Immature natural killer cell (primary cell): ENCODE measurements around the gene TUBGCP5. TPM values are rescaled to one million over a fixed set of nuclear protein-coding genes. Genes with fewer than 3 reads are reported as not detected.
A peak's percentile ranks its signal among the peaks of the same experiment; 100 is the strongest.
"Not testable (repeated sequence)": the region's sequence is repeated elsewhere in the genome, so short reads cannot be mapped to it uniquely, and the experiment has no call there.

Experiments used
- DNase-seq, 3 donors: peaks; one replicate each; pipeline ENCODE4 v3.0.0; 2022; ENCODE audit warnings: mixed read lengths in 1 of 3
- H3K27ac Mint-ChIP-seq, 6 donors: one replicate each; pipeline ENCODE4 v1.8.0; 2020; ENCODE audit warnings: mixed read lengths in 6 of 6, mild to moderate bottlenecking in 5 of 6, inconsistent platforms in 4 of 6, moderate library complexity in 3 of 6
- H3K27me3 Mint-ChIP-seq, 3 donors: one replicate each; pipeline ENCODE4 v1.8.0; 2020 to 2021; ENCODE audit warnings: low read depth in 3 of 3, mild to moderate bottlenecking in 3 of 3, mixed read lengths in 3 of 3, moderate library complexity in 3 of 3, inconsistent platforms in 1 of 3
- H3K36me3 Mint-ChIP-seq, 3 donors: one replicate each; pipeline ENCODE4 v1.8.0; 2020; ENCODE audit warnings: mixed read lengths in 3 of 3, inconsistent platforms in 2 of 3, mild to moderate bottlenecking in 2 of 3
- H3K4me1 Mint-ChIP-seq, 2 donors: one replicate each; pipeline ENCODE4 v1.8.0; 2020; ENCODE audit warnings: inconsistent platforms in 2 of 2, mild to moderate bottlenecking in 2 of 2, mixed read lengths in 2 of 2, moderate library complexity in 1 of 2
- H3K4me3 Mint-ChIP-seq, 5 donors: one replicate each; pipeline ENCODE4 v1.8.0; 2020; ENCODE audit warnings: mild to moderate bottlenecking in 5 of 5, mixed read lengths in 5 of 5, inconsistent platforms in 3 of 5, moderate library complexity in 3 of 5
- H3K9me3 Mint-ChIP-seq, 6 donors: one replicate each; pipeline ENCODE4 v1.8.0; 2020; ENCODE audit warnings: mild to moderate bottlenecking in 6 of 6, mixed read lengths in 6 of 6, inconsistent platforms in 4 of 6, moderate library complexity in 3 of 6
- polyA plus RNA-seq, 3 donors: library from polyadenylated mRNA; unstranded; fragments of 300-500 nt; fragmentation: Illumina TruSeq; gene quantifications; one replicate each; pipeline ENCODE4 v1.2.3, GENCODE V29; 2021

The TUBGCP5 gene
- polyA plus RNA-seq, 3 donors from 2014 or later: 3.6 to 7.9 (median 4.8) TPM

DNA sequence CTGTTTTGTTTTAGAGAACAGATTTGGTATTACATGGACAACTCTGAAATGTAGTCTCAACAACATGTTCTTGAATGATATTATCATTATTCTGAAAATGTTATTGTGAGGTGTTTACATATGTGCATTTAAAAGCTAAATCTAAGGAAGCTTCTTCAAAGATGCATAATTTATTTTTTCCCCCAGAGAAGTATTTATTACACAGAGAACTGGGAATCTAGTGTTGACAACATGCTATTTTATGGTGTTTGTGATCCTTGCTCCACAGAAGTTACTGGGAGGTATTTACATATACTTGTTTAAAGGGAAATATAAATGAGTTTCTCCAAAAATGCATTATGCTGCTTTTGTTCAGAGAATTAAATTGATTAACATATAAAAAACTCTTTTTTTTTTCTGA lies 18.3 kb upstream of the TUBGCP5 start:
- peaks cover 0 to 3% (median 0%) of the 10 kb centered on the region in 6 donors for H3K9me3 Mint-ChIP-seq
- no peaks in the 10 kb centered on the region for H3K36me3 Mint-ChIP-seq
- DNase-seq: no peak
- no peak overlapping the region for H3K27ac Mint-ChIP-seq
- no peaks in the 10 kb centered on the region for H3K4me1 Mint-ChIP-seq
- H3K27me3 Mint-ChIP-seq: peaks cover 0 to 5% (median under 1%) of the 10 kb centered on the region in 3 donors
- no peak overlapping the region for H3K4me3 Mint-ChIP-seq

GRCh38 chr15:23055316-23055715 lies 15.9 kb upstream of the TUBGCP5 start:
- Mint-ChIP-seq H3K27ac (no peak overlapping the region), H3K27me3 (peaks cover 0 to 3% (median 2%) of the 10 kb centered on the region in 3 donors), H3K36me3 (no peaks in the 10 kb centered on the region), H3K9me3 (no peaks in the 10 kb centered on the region), H3K4me1 (no peaks in the 10 kb centered on the region), H3K4me3 (no peak overlapping the region)
- no peak for DNase-seq

DNA sequence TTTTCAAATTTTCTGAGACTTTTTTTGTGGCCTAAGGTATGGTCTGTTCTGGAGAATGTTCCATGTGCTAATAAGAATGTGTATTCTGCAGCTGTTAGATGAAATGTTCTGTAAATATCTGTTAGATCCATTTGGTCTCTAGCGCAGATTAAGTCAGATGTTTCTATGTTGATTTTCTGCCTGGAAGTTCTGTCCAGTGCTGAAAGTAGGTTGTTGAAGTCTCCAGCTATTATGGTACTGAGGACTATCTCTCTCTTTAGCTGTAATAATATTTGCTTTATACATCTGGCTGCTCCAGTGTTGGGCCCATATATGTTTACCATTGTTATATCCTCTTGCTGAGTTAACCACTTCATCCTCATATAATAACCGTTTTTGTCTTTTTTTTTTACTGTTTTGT lies 13.2 kb upstream of the TUBGCP5 start:
- no peaks in the 10 kb centered on the region for H3K36me3 Mint-ChIP-seq
- H3K4me3 Mint-ChIP-seq: no peak overlapping the region
- H3K27me3 Mint-ChIP-seq: peaks cover 0 to 3% (median 2%) of the 10 kb centered on the region in 3 donors
- no peaks in the 10 kb centered on the region for H3K9me3 Mint-ChIP-seq
- H3K4me1 Mint-ChIP-seq: no peaks in the 10 kb centered on the region
- H3K27ac Mint-ChIP-seq: no peak overlapping the region
- no peak for DNase-seq

DNA sequence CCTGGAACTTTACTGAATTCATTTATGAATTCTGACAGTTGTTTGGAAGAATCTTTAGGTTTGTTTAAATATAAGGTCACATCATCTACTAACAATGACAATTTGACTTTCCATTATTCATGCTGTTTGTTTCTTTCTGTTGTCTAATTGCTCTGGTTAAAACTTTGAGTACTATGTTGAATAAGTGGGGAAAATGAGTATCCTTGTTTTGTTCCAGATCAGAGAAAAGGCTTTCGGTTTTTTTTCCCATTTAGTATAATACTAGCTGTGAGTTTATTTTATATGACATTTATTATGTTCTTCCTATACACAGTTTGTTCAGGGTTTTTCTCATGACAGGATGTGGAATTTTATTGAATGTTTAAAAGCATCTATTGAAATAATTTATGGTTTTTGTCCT lies 11.3 kb upstream of the TUBGCP5 start:
- Mint-ChIP-seq H3K4me1 (no peaks in the 10 kb centered on the region), H3K27me3 (peaks cover 0 to 3% (median 2%) of the 10 kb centered on the region in 3 donors), H3K4me3 (no peak overlapping the region), H3K9me3 (no peaks in the 10 kb centered on the region), H3K36me3 (no peaks in the 10 kb centered on the region), H3K27ac (peak overlapping the region in 1 of 6 donors; percentile 1)
- DNase-seq: no peak

DNA sequence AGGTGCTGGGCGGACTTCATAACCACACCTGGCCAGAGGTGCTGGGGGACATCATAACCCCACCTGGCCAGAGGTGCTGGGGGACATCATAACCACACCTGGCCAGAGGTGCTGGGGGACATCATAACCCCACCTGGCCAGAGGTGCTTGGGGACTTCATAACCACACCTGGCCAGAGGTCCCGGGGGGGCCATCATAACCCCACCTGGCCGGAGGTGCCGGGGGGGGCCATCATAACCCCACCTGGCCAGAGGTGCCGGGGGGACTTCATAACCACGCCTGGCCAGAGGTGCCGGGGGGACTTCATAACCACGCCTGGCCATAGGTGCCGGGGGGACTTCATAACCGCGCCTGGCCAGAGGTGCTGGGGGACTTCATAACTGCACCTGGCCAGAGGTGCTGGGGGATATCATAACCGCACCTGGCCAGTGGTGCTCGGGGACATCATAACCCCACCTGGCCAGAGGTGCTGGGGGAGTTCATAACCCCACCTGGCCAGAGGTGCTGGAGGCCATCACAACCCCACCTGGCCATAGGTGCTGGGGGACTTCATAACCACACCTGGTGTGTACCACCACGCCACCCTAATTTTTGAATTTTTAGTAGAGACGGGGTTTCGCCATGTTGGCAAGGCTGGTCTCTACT lies 10.7 kb upstream of the TUBGCP5 start:
- no peaks in the 10 kb centered on the region for H3K4me1 Mint-ChIP-seq

GRCh38 chr15:23048572-23049282 lies 9.4 kb upstream of the TUBGCP5 start:
- H3K9me3 Mint-ChIP-seq, H3K4me3 Mint-ChIP-seq, H3K4me1 Mint-ChIP-seq, H3K27me3 Mint-ChIP-seq, H3K36me3 Mint-ChIP-seq, H3K27ac Mint-ChIP-seq, DNase-seq: not testable (repeated sequence)

More for the DNA sequence above, 10.7 kb upstream of the TUBGCP5 start:
- H3K27me3 Mint-ChIP-seq: peaks cover 0 to 3% (median 0%) of the 10 kb centered on the region in 3 donors
- no peak for DNase-seq
- H3K9me3 Mint-ChIP-seq: no peaks in the 10 kb centered on the region
- H3K27ac Mint-ChIP-seq: no peak overlapping the region
- no peak overlapping the region for H3K4me3 Mint-ChIP-seq
- no peaks in the 10 kb centered on the region for H3K36me3 Mint-ChIP-seq

- H3K27me3 Mint-ChIP-seq, H3K4me1 Mint-ChIP-seq, H3K27ac Mint-ChIP-seq, H3K9me3 Mint-ChIP-seq, H3K4me3 Mint-ChIP-seq, DNase-seq, H3K36me3 Mint-ChIP-seq: not testable (repeated sequence)
Measured at GRCh38 chr15:23043987-23044386, 4.6 kb upstream of the TUBGCP5 start.

DNA sequence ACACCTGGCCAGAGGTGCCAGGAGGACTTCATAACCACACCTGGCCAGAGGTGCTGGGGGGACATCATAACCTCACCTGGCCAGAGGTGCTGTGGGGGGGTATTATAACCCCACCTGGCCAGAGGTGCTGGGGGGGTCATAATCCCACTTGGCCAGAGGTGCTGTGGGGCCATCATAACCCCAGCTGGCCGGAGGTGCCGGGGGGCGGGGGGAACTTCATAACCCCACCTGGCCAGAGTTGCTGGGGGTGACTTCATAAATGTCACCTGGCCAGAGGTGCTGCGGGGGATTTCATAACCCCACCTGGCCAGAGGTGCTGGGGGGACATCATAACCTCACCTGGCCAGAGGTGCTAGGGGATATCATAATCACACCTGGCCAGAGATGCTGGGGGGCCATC lies 4.2 kb upstream of the TUBGCP5 start:
- DNase-seq, H3K27ac Mint-ChIP-seq, H3K27me3 Mint-ChIP-seq, H3K9me3 Mint-ChIP-seq, H3K36me3 Mint-ChIP-seq, H3K4me3 Mint-ChIP-seq: not testable (repeated sequence)
- H3K4me1 Mint-ChIP-seq: peaks cover 10 to 11% of the 10 kb centered on the region in 2 donors

DNA sequence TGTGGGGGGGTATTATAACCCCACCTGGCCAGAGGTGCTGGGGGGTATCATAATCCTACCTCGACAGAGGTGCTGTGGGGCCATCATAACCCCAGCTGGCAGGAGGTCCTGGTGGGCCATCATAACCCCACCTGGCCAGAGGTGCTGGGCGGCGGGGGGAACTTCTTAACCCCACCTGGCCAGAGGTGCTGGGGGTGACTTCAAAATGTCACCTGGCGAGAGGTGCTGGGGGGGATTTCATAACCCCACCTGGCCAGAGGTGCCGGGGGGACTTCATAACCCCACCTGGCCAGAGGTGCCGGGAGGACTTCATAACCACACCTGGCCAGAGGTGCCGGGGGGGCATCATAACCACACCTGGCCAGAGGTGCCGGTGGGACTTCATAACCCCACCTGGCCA lies 2.4 kb upstream of the TUBGCP5 start:
- not testable (repeated sequence) for DNase-seq, H3K27ac Mint-ChIP-seq, H3K4me3 Mint-ChIP-seq, H3K27me3 Mint-ChIP-seq, H3K9me3 Mint-ChIP-seq, H3K36me3 Mint-ChIP-seq
- H3K4me1 Mint-ChIP-seq: peaks cover 13 to 16% of the 10 kb centered on the region in 2 donors

GRCh38 chr15:23039917-23040281 lies 530 bp upstream of the TUBGCP5 start:
- H3K36me3 Mint-ChIP-seq: peaks cover 0 to 4% (median 0%) of the 10 kb centered on the region in 3 donors
- peaks cover 13 to 24% of the 10 kb centered on the region in 2 donors for H3K4me1 Mint-ChIP-seq
- peak overlapping the region in 5 of 6 donors; percentile 44 to 77 (median 53) for H3K27ac Mint-ChIP-seq
- peak overlapping the region; percentile 84 to 89 (median 87) for H3K4me3 Mint-ChIP-seq
- H3K27me3 Mint-ChIP-seq: peaks cover 0 to 4% (median 0%) of the 10 kb centered on the region in 3 donors
- no peak for DNase-seq
- no peaks in the 10 kb centered on the region for H3K9me3 Mint-ChIP-seq

GRCh38 chr15:23038726-23039142 lies 635 bp downstream of the TUBGCP5 start:
- DNase-seq: no peak
- Mint-ChIP-seq H3K4me3 (peak overlapping the region; percentile 94 to 99 (median 96)), H3K4me1 (peaks cover 13 to 24% of the 10 kb centered on the region in 2 donors), H3K9me3 (no peaks in the 10 kb centered on the region), H3K36me3 (peaks cover 5 to 10% (median 7%) of the 10 kb centered on the region in 3 donors), H3K27me3 (peaks cover 0 to 7% (median 0%) of the 10 kb centered on the region in 3 donors), H3K27ac (peak overlapping the region; percentile 73 to 91 (median 86))

- DNase-seq: peak; percentile 23 to 35 (median 25)
- Mint-ChIP-seq H3K36me3 (peaks cover 8 to 18% (median 11%) of the 10 kb centered on the region in 3 donors), H3K4me3 (no peak overlapping the region), H3K27ac (no peak overlapping the region), H3K27me3 (peaks cover 0 to 7% (median 0%) of the 10 kb centered on the region in 3 donors), H3K9me3 (no peaks in the 10 kb centered on the region), H3K4me1 (peaks cover 13 to 24% of the 10 kb centered on the region in 2 donors)
Measured at GRCh38 chr15:23035964-23036566, 3.3 kb downstream of the TUBGCP5 start.

- Mint-ChIP-seq H3K4me3 (no peak overlapping the region), H3K9me3 (no peaks in the 10 kb centered on the region), H3K36me3 (peaks cover 8 to 24% (median 11%) of the 10 kb centered on the region in 3 donors), H3K4me1 (peaks cover 6 to 17% of the 10 kb centered on the region in 2 donors), H3K27ac (peak overlapping the region in 1 of 6 donors; percentile 18), H3K27me3 (peaks cover 0 to 3% (median 0%) of the 10 kb centered on the region in 3 donors)
- no peak for DNase-seq
Measured at GRCh38 chr15:23033979-23034378, 5.4 kb downstream of the TUBGCP5 start.

DNA sequence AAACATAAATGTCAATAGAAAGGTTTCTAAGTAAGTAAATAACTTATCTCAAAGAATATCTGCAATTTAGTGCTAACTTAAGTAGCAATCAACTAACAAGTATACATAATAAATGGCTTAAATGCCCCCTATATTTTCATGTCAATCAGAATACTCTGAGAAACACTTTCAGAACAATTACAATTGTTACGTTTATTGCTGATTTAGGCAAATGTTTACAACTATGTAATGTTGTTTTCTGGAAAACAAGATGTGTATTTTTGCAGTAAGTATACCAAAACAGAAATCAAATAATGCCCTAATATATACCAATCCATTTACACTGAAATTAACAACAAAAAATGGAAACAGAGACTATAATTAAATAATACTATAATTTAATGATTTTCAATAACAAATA lies 13.2 kb downstream of the TUBGCP5 start:
- Mint-ChIP-seq H3K9me3 (no peaks in the 10 kb centered on the region), H3K36me3 (peaks cover 10 to 48% (median 19%) of the 10 kb centered on the region in 3 donors), H3K4me1 (no peaks in the 10 kb centered on the region), H3K4me3 (no peak overlapping the region), H3K27ac (no peak overlapping the region), H3K27me3 (no peaks in the 10 kb centered on the region)
- DNase-seq: no peak
